ENCODE results near the gene LRG1.

LRG1 gene

GRCh38 chr19:4588291-4588761, 48.5 kb upstream of the LRG1 start (continued):
- TF ChIP-seq CREB5 (CRISPR knock-in tag; IDR thresholded peaks at IDR 0.05; ENCODE audit: low read depth) = no peak
- no peak for TF ChIP-seq ZFP3 (CRISPR knock-in tag; IDR thresholded peaks at IDR 0.05)

DNA sequence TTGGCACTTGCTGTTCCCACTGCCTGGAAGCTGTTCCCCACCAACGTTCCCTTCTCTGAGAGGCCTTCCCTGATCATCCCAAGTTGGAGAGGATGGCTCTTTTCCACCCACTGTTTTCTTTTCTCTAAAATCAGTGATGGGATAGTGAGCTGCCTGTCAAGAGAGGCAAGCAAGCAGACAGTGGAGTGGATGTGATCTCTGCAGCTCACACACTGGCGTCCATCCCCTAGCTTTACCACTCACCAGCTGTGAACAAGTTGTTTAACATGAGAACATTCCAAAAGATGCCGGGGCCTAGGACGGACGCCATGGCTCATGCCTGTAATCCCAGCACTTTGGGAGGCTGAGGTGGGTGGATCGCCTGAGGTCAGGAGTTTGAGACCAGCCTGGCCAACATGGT, 47.7 kb upstream of the LRG1 start:
- TF ChIP-seq ZFP3 (CRISPR knock-in tag; IDR thresholded peaks at IDR 0.05) = no peak
- no peak for TF ChIP-seq SNAI2 (CRISPR knock-in tag; IDR thresholded peaks at IDR 0.05)
- TF ChIP-seq, protein P1, sequence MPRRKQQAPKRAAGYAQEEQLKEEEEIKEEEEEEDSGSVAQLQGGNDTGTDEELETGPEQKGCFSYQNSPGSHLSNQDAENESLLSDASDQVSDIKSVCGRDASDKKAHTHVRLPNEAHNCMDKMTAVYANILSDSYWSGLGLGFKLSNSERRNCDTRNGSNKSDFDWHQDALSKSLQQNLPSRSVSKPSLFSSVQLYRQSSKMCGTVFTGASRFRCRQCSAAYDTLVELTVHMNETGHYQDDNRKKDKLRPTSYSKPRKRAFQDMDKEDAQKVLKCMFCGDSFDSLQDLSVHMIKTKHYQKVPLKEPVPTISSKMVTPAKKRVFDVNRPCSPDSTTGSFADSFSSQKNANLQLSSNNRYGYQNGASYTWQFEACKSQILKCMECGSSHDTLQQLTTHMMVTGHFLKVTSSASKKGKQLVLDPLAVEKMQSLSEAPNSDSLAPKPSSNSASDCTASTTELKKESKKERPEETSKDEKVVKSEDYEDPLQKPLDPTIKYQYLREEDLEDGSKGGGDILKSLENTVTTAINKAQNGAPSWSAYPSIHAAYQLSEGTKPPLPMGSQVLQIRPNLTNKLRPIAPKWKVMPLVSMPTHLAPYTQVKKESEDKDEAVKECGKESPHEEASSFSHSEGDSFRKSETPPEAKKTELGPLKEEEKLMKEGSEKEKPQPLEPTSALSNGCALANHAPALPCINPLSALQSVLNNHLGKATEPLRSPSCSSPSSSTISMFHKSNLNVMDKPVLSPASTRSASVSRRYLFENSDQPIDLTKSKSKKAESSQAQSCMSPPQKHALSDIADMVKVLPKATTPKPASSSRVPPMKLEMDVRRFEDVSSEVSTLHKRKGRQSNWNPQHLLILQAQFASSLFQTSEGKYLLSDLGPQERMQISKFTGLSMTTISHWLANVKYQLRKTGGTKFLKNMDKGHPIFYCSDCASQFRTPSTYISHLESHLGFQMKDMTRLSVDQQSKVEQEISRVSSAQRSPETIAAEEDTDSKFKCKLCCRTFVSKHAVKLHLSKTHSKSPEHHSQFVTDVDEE (CRISPR knock-in tag; IDR thresholded peaks at IDR 0.05) = no peak
- no peak for TF ChIP-seq CREB5 (CRISPR knock-in tag; IDR thresholded peaks at IDR 0.05; ENCODE audit: low read depth)
- TF ChIP-seq, protein P2, sequence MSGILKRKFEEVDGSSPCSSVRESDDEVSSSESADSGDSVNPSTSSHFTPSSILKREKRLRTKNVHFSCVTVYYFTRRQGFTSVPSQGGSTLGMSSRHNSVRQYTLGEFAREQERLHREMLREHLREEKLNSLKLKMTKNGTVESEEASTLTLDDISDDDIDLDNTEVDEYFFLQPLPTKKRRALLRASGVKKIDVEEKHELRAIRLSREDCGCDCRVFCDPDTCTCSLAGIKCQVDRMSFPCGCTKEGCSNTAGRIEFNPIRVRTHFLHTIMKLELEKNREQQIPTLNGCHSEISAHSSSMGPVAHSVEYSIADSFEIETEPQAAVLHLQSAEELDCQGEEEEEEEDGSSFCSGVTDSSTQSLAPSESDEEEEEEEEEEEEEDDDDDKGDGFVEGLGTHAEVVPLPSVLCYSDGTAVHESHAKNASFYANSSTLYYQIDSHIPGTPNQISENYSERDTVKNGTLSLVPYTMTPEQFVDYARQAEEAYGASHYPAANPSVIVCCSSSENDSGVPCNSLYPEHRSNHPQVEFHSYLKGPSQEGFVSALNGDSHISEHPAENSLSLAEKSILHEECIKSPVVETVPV (CRISPR knock-in tag; IDR thresholded peaks at IDR 0.05) = no peak
- ATAC-seq = no peak

GRCh38 chr19:4586691-4587090, 46.9 kb upstream of the LRG1 start:
- TF ChIP-seq ISL1 (CRISPR knock-in tag; IDR thresholded peaks at IDR 0.05) = no peak
- no peak for TF ChIP-seq ZNF565 (CRISPR knock-in tag; conservative IDR thresholded peaks at IDR 0.05; ENCODE audit: low read depth)
- ATAC-seq = no peak

DNA sequence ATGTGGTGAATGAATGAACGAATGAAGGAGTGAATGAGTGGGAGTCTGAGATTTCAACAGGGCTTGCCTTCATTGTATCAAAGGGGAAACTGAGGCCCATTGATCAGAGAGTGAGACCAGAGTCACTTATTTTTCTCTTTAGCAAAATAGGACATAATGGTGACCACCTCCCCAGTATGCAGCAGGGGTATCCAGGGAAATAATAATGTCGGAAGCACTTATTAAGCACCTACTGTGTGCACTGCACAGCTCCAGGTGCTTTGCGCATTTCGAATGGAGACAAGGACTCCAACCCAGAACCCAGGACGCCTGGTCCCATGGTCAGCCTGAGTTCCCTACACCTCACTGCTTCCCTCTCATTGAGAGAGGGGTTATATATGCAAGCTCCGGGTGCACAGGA, 46.4 kb upstream of the LRG1 start:
- no peak for ATAC-seq

GRCh38 chr19:4585556-4585955, 45.7 kb upstream of the LRG1 start:
- no peak for ATAC-seq
- no peak for TF ChIP-seq OSR1 (CRISPR knock-in tag; IDR thresholded peaks at IDR 0.05)
- TF ChIP-seq RARB (CRISPR knock-in tag; IDR thresholded peaks at IDR 0.05) = no peak
- no peak for TF ChIP-seq ARNTL (CRISPR knock-in tag; IDR thresholded peaks at IDR 0.05; ENCODE audit: borderline replicate concordance, low read depth)
- no peak for TF ChIP-seq ISL1 (CRISPR knock-in tag; IDR thresholded peaks at IDR 0.05)
- TF ChIP-seq POU6F1 (CRISPR knock-in tag; IDR thresholded peaks at IDR 0.05; ENCODE audit: borderline replicate concordance, low read depth) = no peak
- TF ChIP-seq TOX (CRISPR knock-in tag; IDR thresholded peaks at IDR 0.05; ENCODE audit: borderline replicate concordance) = no peak
- no peak for TF ChIP-seq ZFP3 (CRISPR knock-in tag; IDR thresholded peaks at IDR 0.05)
- no peak for TF ChIP-seq ZNF8 (CRISPR knock-in tag; IDR thresholded peaks at IDR 0.05)
- TF ChIP-seq TCF4 (CRISPR knock-in tag; IDR thresholded peaks at IDR 0.05; ENCODE audit: borderline replicate concordance) = no peak
- TF ChIP-seq, protein P2 (CRISPR knock-in tag; IDR thresholded peaks at IDR 0.05) = no peak
- TF ChIP-seq CSDC2 (CRISPR knock-in tag; IDR thresholded peaks at IDR 0.05) = no peak
- TF ChIP-seq ZNF70 (CRISPR knock-in tag; IDR thresholded peaks at IDR 0.05) = no peak

More for the DNA sequence above, 46.4 kb upstream of the LRG1 start:
- TF ChIP-seq ZC3H10 (CRISPR knock-in tag; IDR thresholded peaks at IDR 0.05) (no peak), ARNTL (CRISPR knock-in tag; IDR thresholded peaks at IDR 0.05; ENCODE audit: borderline replicate concordance, low read depth) (no peak), POU6F1 (CRISPR knock-in tag; IDR thresholded peaks at IDR 0.05; ENCODE audit: borderline replicate concordance, low read depth) (no peak), GLIS3 (CRISPR knock-in tag; IDR thresholded peaks at IDR 0.05) (no peak)
- TF ChIP-seq, protein P2 (CRISPR knock-in tag; IDR thresholded peaks at IDR 0.05) = no peak
